ENCODE results near the gene ENTR1.

Gene ENTR1

DNA sequence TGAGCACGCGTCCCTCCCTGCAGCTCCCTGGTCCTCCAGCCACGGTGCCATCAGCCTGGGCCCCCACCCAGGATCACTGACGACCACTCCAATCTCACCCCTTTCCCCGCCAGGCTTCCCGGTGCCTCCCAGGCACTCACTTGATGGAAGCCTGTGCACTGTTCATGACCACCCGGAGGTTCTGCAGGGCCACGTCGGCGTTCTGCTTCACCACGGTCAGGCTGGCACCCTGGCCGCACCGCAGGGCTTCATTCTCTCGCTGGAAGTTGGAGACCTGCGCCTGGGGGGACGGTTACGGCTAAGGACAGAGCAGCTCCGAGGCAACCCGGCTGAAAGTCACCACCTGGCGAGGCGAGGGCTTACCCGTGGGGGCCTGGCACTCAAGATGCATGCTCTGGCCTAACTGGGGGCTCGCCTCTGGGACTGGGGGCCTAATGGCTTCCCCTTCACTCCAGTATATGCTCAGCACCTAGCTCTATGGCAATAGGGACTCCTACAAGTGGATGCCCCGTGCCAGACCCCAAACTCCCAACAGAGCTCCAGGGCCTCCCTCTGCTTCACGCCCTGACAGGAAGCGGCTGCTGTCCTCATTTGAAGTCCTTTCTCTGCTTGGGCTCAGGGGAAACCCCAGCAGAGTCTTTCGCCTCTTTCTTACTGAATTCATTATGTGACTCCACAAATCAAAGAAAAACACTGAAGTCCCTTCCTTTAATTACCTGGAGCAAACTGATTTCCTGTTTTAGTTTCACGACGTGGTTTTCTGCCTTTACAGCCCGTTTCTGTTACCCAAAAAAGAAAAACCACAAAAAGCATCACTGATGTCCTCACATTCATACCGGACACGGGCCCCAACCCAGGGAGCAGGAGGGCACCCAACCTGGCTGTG, 6.3 kb downstream of the ENTR1 start:
- TF ChIP-seq, protein P1, sequence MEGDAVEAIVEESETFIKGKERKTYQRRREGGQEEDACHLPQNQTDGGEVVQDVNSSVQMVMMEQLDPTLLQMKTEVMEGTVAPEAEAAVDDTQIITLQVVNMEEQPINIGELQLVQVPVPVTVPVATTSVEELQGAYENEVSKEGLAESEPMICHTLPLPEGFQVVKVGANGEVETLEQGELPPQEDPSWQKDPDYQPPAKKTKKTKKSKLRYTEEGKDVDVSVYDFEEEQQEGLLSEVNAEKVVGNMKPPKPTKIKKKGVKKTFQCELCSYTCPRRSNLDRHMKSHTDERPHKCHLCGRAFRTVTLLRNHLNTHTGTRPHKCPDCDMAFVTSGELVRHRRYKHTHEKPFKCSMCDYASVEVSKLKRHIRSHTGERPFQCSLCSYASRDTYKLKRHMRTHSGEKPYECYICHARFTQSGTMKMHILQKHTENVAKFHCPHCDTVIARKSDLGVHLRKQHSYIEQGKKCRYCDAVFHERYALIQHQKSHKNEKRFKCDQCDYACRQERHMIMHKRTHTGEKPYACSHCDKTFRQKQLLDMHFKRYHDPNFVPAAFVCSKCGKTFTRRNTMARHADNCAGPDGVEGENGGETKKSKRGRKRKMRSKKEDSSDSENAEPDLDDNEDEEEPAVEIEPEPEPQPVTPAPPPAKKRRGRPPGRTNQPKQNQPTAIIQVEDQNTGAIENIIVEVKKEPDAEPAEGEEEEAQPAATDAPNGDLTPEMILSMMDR (IDR thresholded peaks at IDR 0.05; ENCODE audit: insufficient read depth, low read length, poor library complexity, severe bottlenecking), result no peak
- H3K36me3 ChIP-seq (ENCODE audit: control insufficient read depth, insufficient read depth, low read length), result peaks cover 18% of the 10 kb centered on the region
- peak overlapping the region; percentile 11 for H3K4me3 ChIP-seq (replicated peaks; ENCODE audit: low read depth, low read length)
- no peak for DNase-seq (ENCODE audit: extremely low read depth, insufficient read length)
- no peaks in the 10 kb centered on the region for H3K27me3 ChIP-seq (replicated peaks; ENCODE audit: control insufficient read depth, insufficient read depth, low read length)

GRCh38 chr9:136403538-136403914, 6.9 kb downstream of the ENTR1 start:
- peak overlapping the region; percentile 11; the same call in 1 of the 2 replicates for H3K4me3 ChIP-seq (replicated peaks; ENCODE audit: low read depth, low read length)
- no peaks in the 10 kb centered on the region for H3K27me3 ChIP-seq (replicated peaks; ENCODE audit: control insufficient read depth, insufficient read depth, low read length)
- DNase-seq (ENCODE audit: extremely low read depth, insufficient read length), result peak; percentile 53
- H3K36me3 ChIP-seq (ENCODE audit: control insufficient read depth, insufficient read depth, low read length), result peaks cover 18% of the 10 kb centered on the region
- TF ChIP-seq, protein P1 (IDR thresholded peaks at IDR 0.05; ENCODE audit: insufficient read depth, low read length, poor library complexity, severe bottlenecking), result no peak

DNA sequence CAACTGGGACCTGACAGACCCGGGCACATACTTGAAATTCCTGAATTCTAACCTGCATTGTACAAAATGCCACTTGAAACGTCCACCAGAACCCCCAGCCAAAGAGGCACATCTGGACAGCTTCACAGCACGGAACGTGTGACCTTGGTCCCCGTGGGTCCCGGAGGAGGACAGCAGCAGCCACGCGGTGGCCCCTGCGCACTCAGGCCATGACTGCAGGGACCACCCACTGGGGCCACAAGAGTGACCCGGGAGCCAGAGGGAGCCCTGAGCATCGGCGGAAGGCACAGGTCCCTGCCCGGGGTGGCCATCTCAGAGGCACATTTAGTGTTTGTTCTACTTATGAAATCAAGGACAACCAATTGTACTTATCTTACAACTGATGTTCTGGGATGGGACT, 8.3 kb downstream of the ENTR1 start:
- Histone ChIP-seq H3K4me3 (replicated peaks; ENCODE audit: low read depth, low read length) (no peak overlapping the region), H3K36me3 (ENCODE audit: control insufficient read depth, insufficient read depth, low read length) (peaks cover 16% of the 10 kb centered on the region), H3K27me3 (replicated peaks; ENCODE audit: control insufficient read depth, insufficient read depth, low read length) (no peaks in the 10 kb centered on the region)
- DNase-seq (ENCODE audit: extremely low read depth, insufficient read length), result no peak
- TF ChIP-seq, protein P1 (IDR thresholded peaks at IDR 0.05; ENCODE audit: insufficient read depth, low read length, poor library complexity, severe bottlenecking), result no peak

- no peaks in the 10 kb centered on the region for H3K27me3 ChIP-seq (replicated peaks; ENCODE audit: control insufficient read depth, insufficient read depth, low read length)
- no peak overlapping the region for H3K4me3 ChIP-seq (replicated peaks; ENCODE audit: low read depth, low read length)
- peaks cover 17% of the 10 kb centered on the region for H3K36me3 ChIP-seq (ENCODE audit: control insufficient read depth, insufficient read depth, low read length)
- TF ChIP-seq, protein P1 (IDR thresholded peaks at IDR 0.05; ENCODE audit: insufficient read depth, low read length, poor library complexity, severe bottlenecking), result no peak
- DNase-seq (ENCODE audit: extremely low read depth, insufficient read length), result no peak
These were observed 9.1 kb downstream of the ENTR1 start for GRCh38 chr9:136401173-136401922.

DNA sequence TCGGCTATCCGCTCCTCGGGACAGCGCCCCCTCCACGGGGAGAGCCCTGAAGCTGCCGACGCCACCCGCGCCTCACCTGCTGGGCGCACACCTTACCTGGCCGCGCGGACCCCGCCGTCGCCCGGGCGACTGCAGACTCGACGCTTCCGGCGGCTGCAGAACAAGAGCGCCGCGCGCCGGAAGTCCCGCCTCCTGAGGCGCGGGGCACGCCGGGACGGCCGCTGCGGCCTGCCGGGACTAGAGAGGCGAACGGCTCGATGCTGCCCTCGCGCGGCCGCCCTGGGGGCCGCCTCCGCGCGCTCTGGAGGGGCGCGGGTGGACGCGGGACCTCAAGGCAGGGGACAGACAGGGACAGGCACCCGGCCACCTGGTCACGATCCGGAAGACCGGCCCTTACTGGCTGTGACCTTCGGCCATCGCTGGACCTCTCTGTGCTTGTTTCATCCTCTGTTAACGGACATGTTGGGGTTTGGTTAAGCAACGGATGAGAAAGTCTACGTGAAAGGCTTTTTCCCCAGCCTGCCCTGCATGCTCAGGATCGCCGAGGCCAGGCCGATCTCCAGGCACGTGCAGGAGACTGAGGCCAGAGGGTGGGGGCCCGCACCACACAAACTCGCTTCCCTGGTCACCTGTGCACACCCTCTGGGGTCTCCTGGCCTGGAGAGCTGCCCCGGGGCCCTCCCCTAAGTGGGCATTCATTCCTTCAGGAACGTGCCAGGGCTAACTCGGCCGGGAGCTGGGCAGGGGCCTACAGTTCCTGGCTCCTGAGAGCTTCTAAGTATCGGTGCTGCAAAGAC, 10.2 kb downstream of the ENTR1 start, which contains the start of gene SNAPC4:
SNAPC4 (minus strand) TSS at position 133 of the 797 bp plus-strand sequence. CDS start 1,742 bp downstream, outside the sequence.
- DNase-seq (ENCODE audit: extremely low read depth, insufficient read length), result peak; percentile 94
- peaks cover 27% of the 10 kb centered on the region for H3K36me3 ChIP-seq (ENCODE audit: control insufficient read depth, insufficient read depth, low read length)
- H3K27me3 ChIP-seq (replicated peaks; ENCODE audit: control insufficient read depth, insufficient read depth, low read length), result no peaks in the 10 kb centered on the region
- peak within 1 kb of the TSS; percentile 90 for H3K4me3 ChIP-seq (replicated peaks; ENCODE audit: low read depth, low read length)
- TF ChIP-seq, protein P1 (IDR thresholded peaks at IDR 0.05; ENCODE audit: insufficient read depth, low read length, poor library complexity, severe bottlenecking), result peak; percentile 58
